ENCODE results near the gene P2RY14.

Gene P2RY14

DNA sequence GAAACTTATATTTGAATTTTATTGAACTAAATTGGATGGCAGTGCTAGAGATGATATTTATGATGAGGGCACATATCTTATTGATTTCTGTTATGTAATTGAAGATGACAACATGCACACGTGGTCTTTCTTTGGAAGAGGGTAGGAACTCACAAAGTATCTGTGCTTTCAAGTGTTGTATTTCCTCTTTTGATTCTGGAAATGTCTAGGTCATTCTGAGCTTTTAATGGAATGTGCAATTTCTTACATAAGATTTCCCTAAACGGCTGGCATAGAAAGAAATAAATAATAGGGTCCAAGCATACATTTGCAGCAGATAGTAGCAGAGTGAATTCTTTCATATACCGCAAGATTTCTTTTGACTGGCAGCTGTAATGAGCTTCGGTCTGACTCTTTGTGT lies 65.2 kb downstream of the P2RY14 start:
- no peak for DNase-seq

GRCh38 chr3:151210676-151211381 lies 67.5 kb downstream of the P2RY14 start:
- no peak for DNase-seq

- no peak for DNase-seq
These were observed 68.7 kb downstream of the P2RY14 start for GRCh38 chr3:151209654-151210053.

GRCh38 chr3:151206201-151206600 lies 72.1 kb downstream of the P2RY14 start:
- no peak for DNase-seq

- no peak for DNase-seq
These were observed 72.9 kb downstream of the P2RY14 start for GRCh38 chr3:151205482-151205881.

- no peak for DNase-seq
These were observed 73.6 kb downstream of the P2RY14 start for GRCh38 chr3:151204530-151205402.

DNA sequence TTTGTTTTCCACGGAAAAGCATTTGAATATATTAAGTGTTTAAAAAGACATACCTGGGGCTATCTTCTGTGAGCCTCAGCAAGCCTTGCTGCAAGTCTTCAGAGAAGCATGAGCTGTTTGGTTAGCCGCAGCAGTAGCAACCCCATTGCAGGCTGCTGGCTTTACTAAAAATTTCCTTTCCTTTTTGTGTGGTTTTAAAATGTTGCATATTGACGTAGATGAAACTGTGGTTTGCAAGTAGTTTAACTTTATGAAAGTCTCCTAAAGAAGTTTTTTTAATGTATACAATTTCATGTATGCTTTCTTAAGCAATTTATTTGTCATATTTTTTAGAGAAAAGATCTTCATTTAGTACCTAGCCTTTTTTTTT lies 75.3 kb downstream of the P2RY14 start, which contains the start of gene GPR171:
TSS of gene GPR171 (minus strand) at position 166 of the 370 bp plus-strand sequence. CDS start 3,830 bp downstream, outside the sequence.
- no peak for DNase-seq

GRCh38 chr3:151201051-151201730 lies 77.2 kb downstream of the P2RY14 start:
- DNase-seq = no peak

DNA sequence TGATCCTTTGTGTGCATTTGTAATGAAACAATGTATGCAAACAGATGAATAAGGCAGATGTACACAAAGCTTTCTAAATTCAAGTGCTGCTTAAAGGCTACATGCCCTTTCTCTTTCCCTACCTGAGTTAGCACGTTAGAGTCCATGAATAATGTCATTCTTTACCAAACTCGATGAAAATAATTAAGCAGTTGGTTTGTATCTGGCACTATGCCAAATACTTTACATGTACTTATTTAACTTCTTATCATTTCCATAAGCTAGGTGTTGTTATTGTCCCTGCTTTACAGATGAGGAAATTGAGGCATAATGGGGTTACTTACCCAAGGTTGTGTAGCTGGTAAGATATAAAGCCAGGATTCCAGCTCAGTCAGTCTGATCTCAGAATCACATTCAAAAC lies 77.8 kb downstream of the P2RY14 start:
- DNase-seq = no peak

DNA sequence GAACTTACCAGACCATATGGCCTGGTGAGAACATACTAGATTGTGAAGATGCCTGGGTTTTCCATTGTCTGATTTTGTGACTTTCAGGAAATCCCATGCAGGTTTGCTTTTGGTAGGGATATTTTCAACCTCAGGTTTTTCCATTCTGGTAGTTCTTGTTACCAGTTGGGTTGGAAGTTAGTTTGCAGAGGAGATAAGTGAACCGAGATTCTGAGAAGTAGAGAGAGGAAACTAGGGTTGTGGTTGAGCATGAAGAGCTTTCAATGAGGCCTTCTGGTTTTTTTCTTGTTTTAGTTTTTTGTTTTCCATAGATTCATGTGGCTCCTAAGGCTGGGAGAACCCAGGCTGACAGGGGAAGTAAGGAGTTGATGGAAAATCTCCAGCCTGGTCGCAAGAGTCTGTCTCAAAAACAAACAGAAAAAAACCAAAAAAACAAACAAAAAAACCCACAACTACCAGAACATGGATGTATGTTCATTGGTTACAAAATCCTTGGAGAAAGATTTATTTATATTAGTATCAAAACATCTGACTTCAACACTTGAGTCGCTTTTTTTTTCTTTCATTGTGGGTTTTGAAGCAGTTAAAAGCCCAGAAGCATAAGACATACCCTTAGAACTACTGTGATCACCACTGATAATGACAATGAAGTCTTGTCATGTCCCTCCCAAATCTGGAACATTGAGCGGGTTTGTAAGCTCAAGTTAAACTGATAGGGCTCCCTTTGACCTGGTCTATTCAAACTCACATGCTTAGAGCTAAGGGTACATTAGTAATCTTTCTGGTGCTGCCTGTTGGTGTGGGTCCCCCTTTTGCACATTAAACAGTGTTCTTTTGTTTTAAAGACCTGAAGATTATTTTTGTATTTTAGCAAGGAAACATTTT lies 78.5 kb downstream of the P2RY14 start:
- DNase-seq = no peak

DNA sequence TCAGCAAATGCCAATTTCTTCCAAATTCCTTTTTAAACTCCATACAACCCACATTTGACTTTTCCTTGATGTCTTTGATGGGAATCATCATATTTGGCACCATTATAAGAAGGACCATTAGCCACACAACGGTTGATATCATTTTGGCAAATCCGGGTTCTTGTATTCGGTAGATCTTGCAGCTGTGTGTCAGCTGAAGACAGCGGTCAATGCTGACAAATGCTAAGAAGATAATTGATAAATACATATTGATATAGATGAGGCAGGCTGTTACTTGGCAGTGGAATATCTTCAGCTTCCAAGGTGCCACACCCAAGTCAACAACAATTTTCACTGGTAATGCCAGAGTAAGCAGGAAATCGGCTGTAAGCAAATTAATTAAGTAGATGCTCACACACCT lies 79.5 kb downstream of the P2RY14 start:
- no peak for DNase-seq

DNA sequence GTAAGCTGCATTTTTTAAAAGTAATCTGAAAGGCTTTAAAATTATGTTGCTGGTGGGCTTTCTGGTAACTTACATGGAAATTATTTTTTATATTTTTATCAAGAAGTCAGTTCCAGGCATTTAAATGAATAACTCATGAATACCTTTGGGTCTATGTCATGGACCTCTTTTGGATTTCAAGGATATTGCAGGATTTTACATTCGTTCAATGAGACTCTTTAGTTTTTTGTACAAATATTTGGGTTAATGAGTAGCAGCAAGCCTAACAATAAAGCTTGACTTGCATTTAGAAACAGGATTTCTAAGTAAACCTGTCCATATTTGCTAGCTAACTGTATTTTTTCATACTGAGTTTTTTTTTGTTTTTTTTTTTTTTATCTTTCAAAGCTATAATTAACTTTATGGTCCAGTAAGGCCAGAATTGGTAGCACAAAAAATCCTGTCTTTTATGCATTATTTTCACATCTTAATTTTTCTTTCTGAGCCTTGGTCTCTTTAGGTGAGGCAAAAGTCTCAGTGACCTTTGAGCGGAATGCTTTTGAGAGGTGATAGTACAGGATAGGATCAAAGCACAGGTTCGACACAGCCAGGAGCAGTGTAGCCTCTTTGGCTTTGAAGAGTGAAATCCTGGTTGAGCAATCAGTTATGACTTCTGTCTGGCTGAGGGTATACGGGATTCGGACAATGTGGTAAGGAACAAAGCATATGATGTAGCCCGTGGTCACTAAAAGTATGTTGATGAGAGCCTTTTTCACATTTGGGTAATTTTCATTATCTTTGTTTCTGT lies 80.2 kb downstream of the P2RY14 start:
- DNase-seq = no peak

GRCh38 chr3:151197228-151197627 lies 81.1 kb downstream of the P2RY14 start:
- DNase-seq = no peak

GRCh38 chr3:151196434-151196833 lies 81.9 kb downstream of the P2RY14 start:
- DNase-seq = no peak

- no peak for DNase-seq
These were observed 82.5 kb downstream of the P2RY14 start for GRCh38 chr3:151195826-151196225.

DNA sequence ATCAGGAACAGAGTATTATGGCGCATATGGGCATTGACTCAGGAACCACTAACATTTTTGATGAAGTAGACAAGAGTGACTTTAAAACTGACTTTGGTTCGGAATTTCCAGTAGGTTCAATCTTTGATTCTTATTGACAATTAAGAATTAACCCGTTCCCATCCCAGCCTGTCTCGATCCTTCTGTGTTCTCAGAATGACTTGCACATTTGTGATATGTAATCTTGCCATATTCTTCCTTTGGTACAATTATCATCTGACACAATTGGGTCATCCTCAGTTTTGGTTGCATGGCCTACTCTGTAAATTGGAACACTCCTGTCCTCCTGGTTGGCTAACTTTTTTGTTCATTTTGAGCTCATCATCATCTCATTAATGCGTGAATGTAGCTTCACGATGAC lies 85.8 kb downstream of the P2RY14 start:
- no peak for DNase-seq

DNA sequence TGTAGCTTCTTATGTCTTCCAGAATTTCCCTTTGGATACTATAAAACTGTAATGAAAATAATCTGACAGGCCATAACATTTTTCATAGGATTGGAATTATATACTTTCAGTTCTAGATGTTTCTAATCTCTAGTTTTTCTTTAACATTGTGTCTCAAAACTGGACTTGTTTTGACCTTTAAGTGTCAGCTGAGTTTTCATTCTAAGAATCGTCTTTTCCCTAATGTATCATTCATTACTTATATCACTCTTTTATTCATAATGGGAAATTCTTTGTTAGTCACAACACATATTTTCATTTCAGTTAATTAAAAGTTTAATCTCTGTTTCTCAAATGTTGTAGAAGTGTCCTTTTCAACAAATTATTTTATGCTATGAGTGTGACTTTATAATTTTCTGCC lies 87.2 kb downstream of the P2RY14 start:
- DNase-seq = no peak

GRCh38 chr3:151183265-151183671 lies 95.1 kb downstream of the P2RY14 start:
- no peak for DNase-seq

DNA sequence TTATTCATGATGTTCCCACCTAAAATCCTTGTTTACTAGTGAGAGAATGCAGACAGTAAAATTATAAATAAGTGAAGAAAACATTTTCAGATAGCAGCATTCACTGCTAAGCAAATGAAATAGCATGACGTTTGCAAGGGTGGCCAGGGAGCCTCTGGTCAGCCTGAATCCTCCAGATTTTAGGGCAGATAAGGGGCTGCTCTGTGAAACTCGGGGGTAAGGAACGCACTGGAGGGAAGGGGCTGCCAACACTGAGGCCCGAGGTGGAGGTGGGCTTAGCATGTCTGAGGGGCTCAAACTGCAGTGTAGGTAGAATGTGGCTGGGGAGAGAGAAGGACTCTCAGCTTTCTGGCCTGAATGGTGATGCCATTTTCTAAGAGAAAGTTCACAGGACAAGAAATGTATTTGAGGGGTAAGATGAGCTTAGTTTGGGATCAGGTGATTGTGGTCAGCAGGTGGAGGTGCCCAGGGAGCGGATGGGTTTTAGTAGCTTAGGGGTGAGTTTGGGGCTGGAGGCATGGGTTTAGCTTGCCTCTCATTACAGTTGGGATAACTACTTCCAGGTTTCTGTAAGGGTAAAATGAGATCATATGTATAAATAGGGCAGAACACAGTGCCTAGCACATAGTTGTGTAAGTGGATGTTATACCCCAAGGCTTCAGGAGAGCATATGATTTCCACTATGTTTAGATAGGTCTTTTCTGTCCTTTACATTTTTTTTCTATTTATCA lies 95.8 kb downstream of the P2RY14 start:
- DNase-seq = no peak

DNA sequence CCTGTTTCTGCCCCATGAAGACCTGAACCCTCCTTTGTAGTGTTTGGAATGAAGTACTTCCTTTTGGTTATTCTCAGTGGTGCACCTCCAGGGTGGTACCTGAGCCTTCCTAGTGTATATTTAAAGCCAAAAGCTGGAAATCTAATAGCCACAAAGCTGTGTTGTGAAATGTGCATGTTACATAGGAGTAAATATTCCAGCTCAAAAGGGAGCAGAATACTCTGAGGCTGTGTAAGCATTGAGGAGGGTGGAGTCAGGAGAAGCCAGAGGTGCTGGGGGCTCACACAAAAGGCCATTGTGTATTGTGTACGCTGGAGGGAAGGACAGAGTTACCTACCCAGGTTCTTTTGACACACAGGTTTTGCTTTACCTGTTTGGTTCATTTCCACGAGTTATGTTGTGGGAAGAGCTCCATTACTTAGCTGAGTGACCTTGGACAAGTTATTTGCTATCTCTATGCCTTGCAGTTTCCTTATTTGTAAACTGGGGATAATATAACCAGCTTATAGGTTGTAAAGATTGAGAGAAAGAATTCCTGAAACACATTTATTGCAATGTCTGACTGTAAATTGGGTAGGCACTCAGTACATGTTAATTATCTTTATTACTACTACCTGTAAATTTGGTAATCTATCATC lies 100.0 kb downstream of the P2RY14 start:
- DNase-seq = no peak

GRCh38 chr3:151175952-151176351 lies 102.4 kb downstream of the P2RY14 start:
- no peak for DNase-seq
